ENCODE measurements around the gene LAMA3. TPM values are rescaled to one million over a fixed set of nuclear protein-coding genes. Genes with fewer than 3 reads are reported as not detected.
A peak's percentile ranks its signal among the peaks of the same experiment; 100 is the strongest.

Gene LAMA3
- total and polyA plus RNA-seq, 12 donors = 1.6 to 10.2 (median 4.0) TPM

- H3K27ac ChIP-seq = no peak overlapping the region
- H3K4me3 ChIP-seq = no peak overlapping the region
- no peaks in the 10 kb centered on the region for H3K4me1 ChIP-seq (replicated peaks in 1 of 2)
- TF ChIP-seq, protein P1, sequence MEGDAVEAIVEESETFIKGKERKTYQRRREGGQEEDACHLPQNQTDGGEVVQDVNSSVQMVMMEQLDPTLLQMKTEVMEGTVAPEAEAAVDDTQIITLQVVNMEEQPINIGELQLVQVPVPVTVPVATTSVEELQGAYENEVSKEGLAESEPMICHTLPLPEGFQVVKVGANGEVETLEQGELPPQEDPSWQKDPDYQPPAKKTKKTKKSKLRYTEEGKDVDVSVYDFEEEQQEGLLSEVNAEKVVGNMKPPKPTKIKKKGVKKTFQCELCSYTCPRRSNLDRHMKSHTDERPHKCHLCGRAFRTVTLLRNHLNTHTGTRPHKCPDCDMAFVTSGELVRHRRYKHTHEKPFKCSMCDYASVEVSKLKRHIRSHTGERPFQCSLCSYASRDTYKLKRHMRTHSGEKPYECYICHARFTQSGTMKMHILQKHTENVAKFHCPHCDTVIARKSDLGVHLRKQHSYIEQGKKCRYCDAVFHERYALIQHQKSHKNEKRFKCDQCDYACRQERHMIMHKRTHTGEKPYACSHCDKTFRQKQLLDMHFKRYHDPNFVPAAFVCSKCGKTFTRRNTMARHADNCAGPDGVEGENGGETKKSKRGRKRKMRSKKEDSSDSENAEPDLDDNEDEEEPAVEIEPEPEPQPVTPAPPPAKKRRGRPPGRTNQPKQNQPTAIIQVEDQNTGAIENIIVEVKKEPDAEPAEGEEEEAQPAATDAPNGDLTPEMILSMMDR (IDR thresholded peaks at IDR 0.05) = no peak
- TF ChIP-seq POLR2A (IDR thresholded peaks at IDR 0.05) = no peak
- no peak for DNase-seq
- WGBS, 4 donors = 89 to 95% (median 92%) methylated on average over 6 of the region's 6 CpGs
- intact Hi-C loops (cut with DNase I) = no loop called here
- no peaks in the 10 kb centered on the region for H3K27me3 ChIP-seq
- H3K36me3 ChIP-seq (replicated peaks in 1 of 2) = no peaks in the 10 kb centered on the region
- no peaks in the 10 kb centered on the region for H3K9me3 ChIP-seq (replicated peaks in 1 of 3)
Observed at GRCh38 chr18:23879966-23880565, 190.8 kb downstream of the LAMA3 start.

- Histone ChIP-seq H3K4me3 (no peak overlapping the region), H3K4me1 (replicated peaks in 1 of 2) (peaks cover 0 to 8% of the 10 kb centered on the region in 2 donors), H3K36me3 (replicated peaks in 1 of 2) (no peaks in the 10 kb centered on the region), H3K9me3 (replicated peaks in 1 of 3) (no peaks in the 10 kb centered on the region), H3K27ac (no peak overlapping the region), H3K27me3 (no peaks in the 10 kb centered on the region)
- DNase-seq = no peak
- 90 to 95% (median 93%) methylated on average over 2 of the region's 2 CpGs for WGBS, 4 donors
- intact Hi-C loops (cut with DNase I) = no loop called here
- TF ChIP-seq, protein P1 (IDR thresholded peaks at IDR 0.05) = no peak
- TF ChIP-seq POLR2A (IDR thresholded peaks at IDR 0.05) = no peak
Observed at GRCh38 chr18:23880931-23881617, 191.8 kb downstream of the LAMA3 start.

DNA sequence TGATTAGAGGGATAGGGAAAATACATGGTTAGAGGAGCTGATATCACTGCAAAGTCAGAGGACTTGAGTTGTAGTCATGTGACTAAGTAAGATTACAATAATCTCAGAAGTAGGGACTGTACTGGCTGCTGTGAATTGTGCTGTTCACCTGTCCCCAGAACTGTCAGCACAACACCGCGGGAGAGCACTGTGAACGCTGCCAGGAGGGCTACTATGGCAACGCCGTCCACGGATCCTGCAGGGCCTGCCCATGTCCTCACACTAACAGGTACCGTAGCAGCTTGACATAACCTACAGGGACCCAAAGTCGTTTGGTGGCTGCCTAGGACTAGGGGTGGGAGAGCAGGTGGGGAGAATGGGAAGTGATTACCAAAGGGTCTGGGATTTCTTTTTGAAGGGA, 192.5 kb downstream of the LAMA3 start:
- no peaks in the 10 kb centered on the region for H3K27me3 ChIP-seq
- no peaks in the 10 kb centered on the region for H3K36me3 ChIP-seq (replicated peaks in 1 of 2)
- 86 to 92% (median 91%) methylated on average over 8 of the region's 8 CpGs for WGBS, 4 donors
- H3K27ac ChIP-seq = no peak overlapping the region
- TF ChIP-seq POLR2A (IDR thresholded peaks at IDR 0.05) = no peak
- TF ChIP-seq, protein P1 (IDR thresholded peaks at IDR 0.05) = no peak
- peak in 1 of 7 donors; percentile 70 for DNase-seq
- intact Hi-C loops (cut with DNase I) = no loop called here
- peaks cover 0 to 14% of the 10 kb centered on the region in 2 donors for H3K4me1 ChIP-seq (replicated peaks in 1 of 2)
- H3K9me3 ChIP-seq (replicated peaks in 1 of 3) = no peaks in the 10 kb centered on the region
- H3K4me3 ChIP-seq = no peak overlapping the region

DNA sequence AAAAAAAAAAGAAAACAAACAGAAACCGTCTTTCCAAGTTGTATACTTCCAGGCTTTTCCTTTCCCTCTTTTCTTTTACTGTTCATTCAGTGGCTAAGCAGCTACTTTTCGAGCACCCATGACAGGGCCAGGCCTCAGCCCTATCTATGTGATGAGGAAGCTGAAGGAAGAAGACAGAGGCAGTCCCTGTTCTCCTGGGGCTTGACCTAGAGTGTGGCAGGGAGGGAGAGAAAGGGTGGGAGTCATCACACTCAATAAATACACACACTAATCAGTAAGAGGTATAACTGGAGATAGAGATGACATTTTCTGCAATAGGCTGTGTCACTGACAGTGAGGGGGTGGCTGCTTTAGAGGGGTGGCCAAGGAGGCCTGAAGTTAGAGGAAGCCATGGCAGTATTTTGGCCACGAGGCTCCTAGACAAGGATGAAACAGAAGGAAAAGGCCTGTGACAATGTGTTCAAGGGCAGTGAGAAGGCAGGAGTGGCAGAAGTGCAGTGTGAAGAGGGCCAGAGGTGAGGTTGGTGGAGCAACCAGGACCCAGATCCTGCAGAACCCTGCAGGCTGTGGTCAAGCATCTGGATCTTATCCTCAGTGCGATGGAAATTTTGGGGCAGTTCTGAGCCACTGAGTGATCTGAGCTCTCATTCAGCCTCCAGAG, 193.5 kb downstream of the LAMA3 start:
- TF ChIP-seq, protein P1 (IDR thresholded peaks at IDR 0.05) = no peak
- TF ChIP-seq POLR2A (IDR thresholded peaks at IDR 0.05) = no peak
- intact Hi-C loops (cut with DNase I) = no loop called here
- H3K36me3 ChIP-seq (replicated peaks in 1 of 2) = no peaks in the 10 kb centered on the region
- no peak for DNase-seq
- H3K9me3 ChIP-seq (replicated peaks in 1 of 3) = no peaks in the 10 kb centered on the region
- H3K4me1 ChIP-seq (replicated peaks in 1 of 2) = peaks cover 0 to 14% of the 10 kb centered on the region in 2 donors
- H3K27ac ChIP-seq = peak overlapping the region in 2 of 5 donors; percentile 47 to 61
- WGBS, 4 donors = 85 to 96% (median 89%) methylated on average over 4 of the region's 4 CpGs
- H3K4me3 ChIP-seq = no peak overlapping the region
- H3K27me3 ChIP-seq = no peaks in the 10 kb centered on the region

Measured in adrenal gland (tissue), 12 donors.